Hepatocyte (in vitro differentiated cells): Measurements from ENCODE around the gene KMT2B. TPM values are rescaled to one million over a fixed set of nuclear protein-coding genes. Genes with fewer than 3 reads are reported as not detected.

ENCODE experiments used
- DNase-seq: peaks from one replicate; pipeline ENCODE4 v3.0.0-alpha.2; 2016; ENCODE audit warnings: low spot score
- H2AFZ ChIP-seq: fragments of 200-600 bp; sonication (generic); 2 replicates; pipeline ENCODE4 v1.6.0; 2016; ENCODE audit warnings: antibody characterized with exemption, mild to moderate bottlenecking
- H3K27ac ChIP-seq: fragments of 200-600 bp; sonication (generic); 2 replicates; pipeline ENCODE4 v1.5.1; 2016; ENCODE audit warnings: mild to moderate bottlenecking
- H3K27me3 ChIP-seq: fragments of 200-600 bp; sonication (generic); 2 replicates; pipeline ENCODE4 v1.6.1; 2016
- H3K36me3 ChIP-seq: fragments of 200-600 bp; sonication (generic); replicated peaks from 2 replicates; pipeline ENCODE4 v1.5.1; 2016; ENCODE audit warnings: low read depth; ENCODE audit not compliant: insufficient read depth
- H3K4me1 ChIP-seq: fragments of 200-600 bp; sonication (generic); 2 replicates; pipeline ENCODE4 v1.5.1; 2016; ENCODE audit warnings: mild to moderate bottlenecking, moderate library complexity; ENCODE audit not compliant: insufficient read depth
- H3K4me2 ChIP-seq: fragments of 200-600 bp; sonication (generic); 2 replicates; pipeline ENCODE4 v1.6.0; 2016
- H3K4me3 ChIP-seq: fragments of 200-600 bp; sonication (generic); 2 replicates; pipeline ENCODE4 v1.5.1; 2016; ENCODE audit warnings: mild to moderate bottlenecking
- H3K79me2 ChIP-seq: fragments of 200-600 bp; sonication (generic); 2 replicates; pipeline ENCODE4 v1.6.0; 2017; ENCODE audit warnings: mild to moderate bottlenecking
- H3K9me2 ChIP-seq: fragments of 200-600 bp; sonication (generic); replicated peaks from 2 replicates; pipeline ENCODE4 v1.6.0; 2017; ENCODE audit warnings: mild to moderate bottlenecking; ENCODE audit not compliant: insufficient read depth
- H3K9me3 ChIP-seq: fragments of 200-600 bp; sonication (generic); 2 replicates; pipeline ENCODE4 v1.5.1; 2016; ENCODE audit warnings: low read depth, mild to moderate bottlenecking
- H4K20me1 ChIP-seq: fragments of 200-600 bp; sonication (generic); 2 replicates; pipeline ENCODE4 v1.6.0; 2016; ENCODE audit warnings: mild to moderate bottlenecking; ENCODE audit not compliant: insufficient read depth, poor library complexity, severe bottlenecking
- EZH2 ChIP-seq: fragments of 200-600 bp; sonication (generic); IDR thresholded peaks from 2 replicates; pipeline ENCODE4 v1.6.1; 2016; ENCODE audit warnings: antibody characterized with exemption, mild to moderate bottlenecking, borderline replicate concordance
- EZH2phosphoT487 ChIP-seq: fragments of 200-600 bp; sonication (generic); IDR thresholded peaks from one replicate; pipeline ENCODE4 v1.6.1; 2018; ENCODE audit warnings: antibody characterized with exemption, mild to moderate bottlenecking, low read depth, moderate library complexity; ENCODE audit not compliant: unreplicated experiment, severe bottlenecking
- WGBS: methylation state at CpG from one replicate; pipeline ENCODE4 v1.1.6; 2016; ENCODE audit warnings: low lambda C conversion rate; ENCODE audit errors: missing lambda C conversion rate; 5-methylcytosine and 5-hydroxymethylcytosine counted together
- polyA plus RNA-seq: library from polyadenylated mRNA; unstranded; fragments of >200 nt; fragmentation: Nextera tagmentation; extraction: Ambion mirVana; gene quantifications from 2 replicates; pipeline ENCODE4 v1.2.1, GENCODE V29; 2016
- total RNA-seq: library from RNA; depleted of rRNA; stranded (reverse); fragments of >200 nt; gene quantifications from 2 replicates; pipeline ENCODE4 v1.2.3, GENCODE V29; 2014
- TF ChIP-seq, protein P1 (sequence below): fragments of 200-600 bp; sonication (generic); IDR thresholded peaks from 2 replicates; pipeline ENCODE4 v1.5.1; 2016; ENCODE audit warnings: antibody characterized with exemption, mild to moderate bottlenecking; ENCODE audit not compliant: poor library complexity

KMT2B gene
- total and polyA plus RNA-seq, 2 experiments from 2014 or later, result 9.3 to 12.8 TPM

DNA sequence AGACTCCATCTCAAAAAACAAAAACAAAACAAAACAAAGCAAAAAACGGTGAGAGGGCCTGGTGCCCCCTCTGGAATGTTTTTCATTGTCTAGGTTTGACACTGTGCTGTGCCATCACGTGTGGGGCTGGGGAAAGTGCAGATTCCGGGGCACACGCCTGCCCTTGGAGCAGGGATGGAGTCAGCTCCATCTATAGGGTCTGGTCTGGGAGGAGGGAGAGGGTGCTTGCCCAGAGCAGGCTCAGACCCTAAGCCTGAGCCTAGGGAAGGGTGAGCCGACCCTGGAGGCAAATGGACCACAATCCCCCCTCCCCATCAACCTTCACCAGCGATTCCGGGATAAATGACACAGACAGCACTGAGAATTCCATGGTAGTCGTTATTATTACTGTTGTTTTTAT lies 24.4 kb upstream of the KMT2B start:
- H3K4me2 ChIP-seq, result no peak overlapping the region

DNA sequence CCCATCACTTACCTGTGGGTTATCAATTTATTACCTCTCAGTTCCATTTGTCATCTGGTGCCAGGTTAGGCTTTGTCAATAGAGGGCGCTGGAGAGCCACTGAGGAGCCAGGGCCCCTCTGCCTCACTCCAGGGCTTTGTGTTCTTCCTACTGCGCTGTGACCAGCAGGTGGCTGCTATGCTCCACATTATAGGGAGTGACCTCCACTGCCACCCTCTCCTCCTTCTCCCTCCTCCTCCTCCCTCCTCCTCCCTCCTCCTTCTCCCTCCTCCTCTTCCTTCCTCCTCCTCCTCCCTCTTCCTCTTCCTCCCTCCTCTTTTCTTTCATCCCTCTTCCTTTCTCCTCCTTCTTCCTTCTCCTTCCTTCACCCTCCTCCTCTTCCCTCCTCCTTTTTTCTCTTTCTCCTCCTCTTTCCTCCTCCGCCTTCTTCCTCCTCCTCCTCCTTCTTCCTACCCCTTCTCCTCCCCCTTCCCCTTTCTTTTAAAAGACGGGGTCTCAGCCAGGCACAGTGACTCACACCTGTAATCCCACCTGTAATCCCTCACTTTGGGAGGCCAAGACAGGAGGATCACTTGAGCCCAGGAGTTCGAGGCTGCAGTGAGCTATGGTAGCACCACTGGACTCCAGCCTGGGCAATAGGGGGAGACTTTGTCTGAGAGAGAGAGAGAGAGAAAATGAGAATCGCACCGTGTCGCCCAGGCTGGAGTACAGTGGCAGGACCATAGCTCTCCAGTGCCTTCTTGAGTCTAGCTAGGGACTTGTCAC lies 23.8 kb upstream of the KMT2B start:
- Histone ChIP-seq H4K20me1 (no peaks in the 10 kb centered on the region), H3K79me2 (no peaks in the 10 kb centered on the region), H3K36me3 (no peaks in the 10 kb centered on the region), H3K4me2 (no peak overlapping the region), H3K4me3 (no peak overlapping the region), H2AFZ (no peak overlapping the region), H3K9me3 (no peaks in the 10 kb centered on the region), H3K27me3 (no peaks in the 10 kb centered on the region), H3K4me1 (no peaks in the 10 kb centered on the region), H3K9me2 (no peaks in the 10 kb centered on the region), H3K27ac (no peak overlapping the region)
- 49% methylated on average over 7 of the region's 8 CpGs for WGBS
- peak; percentile 94 for DNase-seq
- TF ChIP-seq, protein P1, sequence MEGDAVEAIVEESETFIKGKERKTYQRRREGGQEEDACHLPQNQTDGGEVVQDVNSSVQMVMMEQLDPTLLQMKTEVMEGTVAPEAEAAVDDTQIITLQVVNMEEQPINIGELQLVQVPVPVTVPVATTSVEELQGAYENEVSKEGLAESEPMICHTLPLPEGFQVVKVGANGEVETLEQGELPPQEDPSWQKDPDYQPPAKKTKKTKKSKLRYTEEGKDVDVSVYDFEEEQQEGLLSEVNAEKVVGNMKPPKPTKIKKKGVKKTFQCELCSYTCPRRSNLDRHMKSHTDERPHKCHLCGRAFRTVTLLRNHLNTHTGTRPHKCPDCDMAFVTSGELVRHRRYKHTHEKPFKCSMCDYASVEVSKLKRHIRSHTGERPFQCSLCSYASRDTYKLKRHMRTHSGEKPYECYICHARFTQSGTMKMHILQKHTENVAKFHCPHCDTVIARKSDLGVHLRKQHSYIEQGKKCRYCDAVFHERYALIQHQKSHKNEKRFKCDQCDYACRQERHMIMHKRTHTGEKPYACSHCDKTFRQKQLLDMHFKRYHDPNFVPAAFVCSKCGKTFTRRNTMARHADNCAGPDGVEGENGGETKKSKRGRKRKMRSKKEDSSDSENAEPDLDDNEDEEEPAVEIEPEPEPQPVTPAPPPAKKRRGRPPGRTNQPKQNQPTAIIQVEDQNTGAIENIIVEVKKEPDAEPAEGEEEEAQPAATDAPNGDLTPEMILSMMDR, result peak; percentile 93
- TF ChIP-seq EZH2phosphoT487 (no peak), EZH2 (no peak)

More for the DNA sequence above, 24.4 kb upstream of the KMT2B start:
- H3K4me3 ChIP-seq, result no peak overlapping the region
- no peak overlapping the region for H2AFZ ChIP-seq
- no peak for DNase-seq
- 26% methylated on average over 8 of the region's 8 CpGs for WGBS
- H3K4me1 ChIP-seq, result no peaks in the 10 kb centered on the region
- H3K27me3 ChIP-seq, result no peaks in the 10 kb centered on the region
- H3K9me3 ChIP-seq, result no peaks in the 10 kb centered on the region
- TF ChIP-seq, protein P1, result no peak
- TF ChIP-seq EZH2, result no peak
- no peak for TF ChIP-seq EZH2phosphoT487
- no peaks in the 10 kb centered on the region for H3K36me3 ChIP-seq
- H3K27ac ChIP-seq, result no peak overlapping the region
- no peaks in the 10 kb centered on the region for H3K79me2 ChIP-seq
- no peaks in the 10 kb centered on the region for H4K20me1 ChIP-seq
- no peaks in the 10 kb centered on the region for H3K9me2 ChIP-seq

DNA sequence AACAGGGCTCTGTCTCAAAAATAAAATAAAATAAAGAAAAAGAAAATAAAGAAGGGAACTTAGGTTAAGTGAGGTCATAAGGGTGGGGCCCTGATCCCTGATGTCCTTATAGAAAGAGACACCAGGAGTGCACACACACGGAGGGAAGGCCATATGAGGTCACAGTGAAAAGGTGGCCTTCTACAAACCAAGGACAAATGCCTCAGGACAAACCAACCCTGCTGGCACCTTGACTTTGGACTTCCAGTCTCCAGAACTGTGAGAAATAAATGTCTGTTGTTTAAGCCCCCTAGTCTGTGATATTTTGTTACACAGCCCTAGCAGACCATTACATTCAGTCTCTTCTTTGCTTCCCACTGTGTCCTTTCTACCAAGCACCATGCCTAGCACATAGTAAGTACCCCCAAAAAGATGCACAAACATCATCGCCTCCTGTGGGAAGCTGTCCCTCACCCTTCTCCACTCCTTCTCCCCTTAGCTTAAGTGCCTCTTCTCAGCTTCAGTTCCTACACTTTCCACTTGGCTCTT lies 21.8 kb upstream of the KMT2B start:
- H3K4me1 ChIP-seq, result no peaks in the 10 kb centered on the region
- TF ChIP-seq EZH2phosphoT487 (no peak), EZH2 (no peak)
- TF ChIP-seq, protein P1, result no peak

More for the DNA sequence above, 21.8 kb upstream of the KMT2B start:
- Histone ChIP-seq H3K4me3 (no peak overlapping the region), H4K20me1 (no peaks in the 10 kb centered on the region), H3K36me3 (no peaks in the 10 kb centered on the region), H3K9me3 (no peaks in the 10 kb centered on the region), H3K4me2 (no peak overlapping the region), H3K27ac (no peak overlapping the region), H3K27me3 (no peaks in the 10 kb centered on the region), H3K9me2 (no peaks in the 10 kb centered on the region), H3K79me2 (no peaks in the 10 kb centered on the region), H2AFZ (no peak overlapping the region)
- no peak for DNase-seq
- 94% methylated on average over 2 of the region's 2 CpGs for WGBS
